Neuronal stem cell (in vitro differentiated cells): ENCODE measurements around the gene PADI3. TPM values are rescaled to one million over a fixed set of nuclear protein-coding genes. Genes with fewer than 3 reads are reported as not detected.
A peak's percentile ranks its signal among the peaks of the same experiment; 100 is the strongest.

Source experiments
- DNase-seq: peaks from one replicate; pipeline ENCODE4 v3.0.0-alpha.2; 2013; ENCODE audit warnings: low spot score
- H2AFZ ChIP-seq: one replicate; pipeline ENCODE4 v1.6.1; 2013; ENCODE audit warnings: mild to moderate bottlenecking, low read length, inconsistent platforms
- H2AK5ac ChIP-seq: 2 replicates; pipeline ENCODE4 v1.6.1; 2013; ENCODE audit warnings: low read depth, mild to moderate bottlenecking, inconsistent platforms, low read length, moderate library complexity, mixed read lengths
- H2BK120ac ChIP-seq: 2 replicates; pipeline ENCODE4 v1.6.1; 2013; ENCODE audit warnings: low read depth, mild to moderate bottlenecking, inconsistent platforms, low read length, moderate library complexity, mixed read lengths
- H2BK12ac ChIP-seq: one replicate; pipeline ENCODE4 v1.6.1; 2013; ENCODE audit warnings: low read length, inconsistent platforms
- H2BK15ac ChIP-seq: 2 replicates; pipeline ENCODE4 v1.6.1; 2013; ENCODE audit warnings: mild to moderate bottlenecking, low read length, inconsistent platforms, mixed read lengths
- H2BK5ac ChIP-seq: one replicate; pipeline ENCODE4 v1.6.1; 2013; ENCODE audit warnings: inconsistent platforms, mild to moderate bottlenecking, low read length, moderate library complexity
- H3K14ac ChIP-seq: one replicate; pipeline ENCODE4 v1.6.1; 2013; ENCODE audit warnings: low read length, inconsistent platforms
- H3K18ac ChIP-seq: 2 replicates; pipeline ENCODE4 v1.6.1; 2013; ENCODE audit warnings: low read length, inconsistent platforms
- H3K23ac ChIP-seq: 2 replicates; pipeline ENCODE4 v1.6.1; 2013; ENCODE audit warnings: low read depth, mild to moderate bottlenecking, mixed read lengths, low read length, inconsistent platforms; ENCODE audit not compliant: poor library complexity
- H3K27ac ChIP-seq: replicated peaks from 3 replicates; pipeline ENCODE4 v1.5.1; 2013; ENCODE audit warnings: low read length, inconsistent platforms
- H3K27me3 ChIP-seq, 3 experiments: 2 replicates each; pipeline ENCODE4 v1.6.1; 2013; ENCODE audit warnings: low read length in 3 of 3, mild to moderate bottlenecking in 2 of 3, inconsistent platforms in 1 of 3, low read depth in 1 of 3, mixed read lengths in 1 of 3, moderate library complexity in 1 of 3; ENCODE audit not compliant: control insufficient read depth in 3 of 3, insufficient read depth in 3 of 3
- H3K36me3 ChIP-seq, 2 donors: replicated peaks in 1 of 2; 2 replicates each; pipeline ENCODE4 v1.6.1; 2013; ENCODE audit warnings: low read length in 2 of 2; ENCODE audit not compliant: control insufficient read depth in 2 of 2, insufficient read depth in 2 of 2
- H3K4ac ChIP-seq: 2 replicates; pipeline ENCODE4 v1.6.1; 2013; ENCODE audit warnings: inconsistent platforms, mild to moderate bottlenecking, low read length, moderate library complexity
- H3K4me1 ChIP-seq, 2 donors: 1 replicate in 1 of 2; 2 replicates in 1 of 2; pipeline ENCODE4 v1.6.1; 2013; ENCODE audit warnings: low read length in 2 of 2, low read depth in 1 of 2; ENCODE audit not compliant: control insufficient read depth in 2 of 2, insufficient read depth in 1 of 2
- H3K4me2 ChIP-seq: one replicate; pipeline ENCODE4 v1.6.1; 2013; ENCODE audit warnings: mild to moderate bottlenecking, low read length, inconsistent platforms; ENCODE audit not compliant: insufficient read depth, poor library complexity, severe bottlenecking
- H3K4me3 ChIP-seq, 2 donors: 2 replicates each; pipeline ENCODE4 v1.5.1; 2013; ENCODE audit warnings: low read length in 2 of 2, mild to moderate bottlenecking in 2 of 2, inconsistent platforms in 1 of 2, moderate library complexity in 1 of 2
- H3K79me1 ChIP-seq: one replicate; pipeline ENCODE4 v1.6.1; 2013; ENCODE audit warnings: low read depth, mild to moderate bottlenecking, inconsistent platforms, low read length, moderate library complexity
- H3K9ac ChIP-seq: one replicate; pipeline ENCODE4 v1.6.1; 2013; ENCODE audit warnings: mild to moderate bottlenecking, low read depth, low read length, inconsistent platforms; ENCODE audit not compliant: poor library complexity
- H3K9me3 ChIP-seq, 2 donors: replicated peaks in 1 of 2; 2 replicates each; pipeline versions ENCODE3 to v1.6.1; 2013; ENCODE audit warnings: low read length in 2 of 2, mild to moderate bottlenecking in 2 of 2, inconsistent platforms in 1 of 2, low read depth in 1 of 2, mixed read lengths in 1 of 2, moderate library complexity in 1 of 2; ENCODE audit not compliant: control insufficient read depth in 2 of 2, insufficient read depth in 1 of 2
- H4K8ac ChIP-seq: one replicate; pipeline ENCODE4 v1.6.1; 2013; ENCODE audit warnings: low read depth, mild to moderate bottlenecking, inconsistent platforms, low read length, moderate library complexity
- H4K91ac ChIP-seq: one replicate; pipeline ENCODE4 v1.6.1; 2013; ENCODE audit warnings: low read length, low read depth, mild to moderate bottlenecking, inconsistent platforms; ENCODE audit not compliant: poor library complexity
- WGBS, 2 donors: extraction: QIAGEN DNeasy Blood & Tissue Kit; methylation state at CpG; one replicate each; pipeline ENCODE4 v1.1.7; 2013; ENCODE audit warnings: missing lambda C conversion rate in 2 of 2, mixed read lengths in 1 of 2; ENCODE audit not compliant: insufficient read length in 2 of 2, insufficient replicate concordance in 1 of 2; ENCODE audit errors: extremely low coverage in 2 of 2; 5-methylcytosine and 5-hydroxymethylcytosine counted together
- polyA plus RNA-seq, 2 experiments: library from polyadenylated mRNA; stranded (reverse); fragments of 200-250 nt; gene quantifications; one replicate each; pipeline ENCODE4 v1.2.3, GENCODE V29; 2013

PADI3 gene, protein sequence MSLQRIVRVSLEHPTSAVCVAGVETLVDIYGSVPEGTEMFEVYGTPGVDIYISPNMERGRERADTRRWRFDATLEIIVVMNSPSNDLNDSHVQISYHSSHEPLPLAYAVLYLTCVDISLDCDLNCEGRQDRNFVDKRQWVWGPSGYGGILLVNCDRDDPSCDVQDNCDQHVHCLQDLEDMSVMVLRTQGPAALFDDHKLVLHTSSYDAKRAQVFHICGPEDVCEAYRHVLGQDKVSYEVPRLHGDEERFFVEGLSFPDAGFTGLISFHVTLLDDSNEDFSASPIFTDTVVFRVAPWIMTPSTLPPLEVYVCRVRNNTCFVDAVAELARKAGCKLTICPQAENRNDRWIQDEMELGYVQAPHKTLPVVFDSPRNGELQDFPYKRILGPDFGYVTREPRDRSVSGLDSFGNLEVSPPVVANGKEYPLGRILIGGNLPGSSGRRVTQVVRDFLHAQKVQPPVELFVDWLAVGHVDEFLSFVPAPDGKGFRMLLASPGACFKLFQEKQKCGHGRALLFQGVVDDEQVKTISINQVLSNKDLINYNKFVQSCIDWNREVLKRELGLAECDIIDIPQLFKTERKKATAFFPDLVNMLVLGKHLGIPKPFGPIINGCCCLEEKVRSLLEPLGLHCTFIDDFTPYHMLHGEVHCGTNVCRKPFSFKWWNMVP
- 0.38 TPM for polyA plus RNA-seq (2013, experiment 1 of 2)
- polyA plus RNA-seq (2013, experiment 2 of 2), result 0.36 TPM

DNA sequence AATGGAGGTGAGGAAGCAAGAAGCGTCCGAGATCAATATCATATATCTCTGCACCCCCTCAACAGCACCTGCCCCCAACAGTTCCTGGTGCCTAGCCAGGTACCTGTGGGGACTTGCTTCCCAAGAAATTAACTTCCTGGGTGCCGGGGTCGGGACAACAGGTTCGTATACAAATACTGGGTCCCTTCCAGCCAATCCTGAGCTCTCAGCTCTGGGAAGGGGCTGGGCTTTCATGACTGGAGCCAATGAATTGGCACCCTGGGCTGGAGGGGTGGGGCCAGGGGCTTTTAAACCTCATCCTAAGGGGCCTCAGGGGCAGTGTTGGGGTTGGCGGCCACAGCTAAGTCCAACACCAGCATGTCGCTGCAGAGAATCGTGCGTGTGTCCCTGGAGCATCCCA lies at the start of gene PADI3:
Gene PADI3, plus strand, starts transcription at position 318 of the 400 bp plus-strand sequence. Its CDS starts 40 bp downstream, at position 358.
- Histone ChIP-seq H3K9ac (no peak within 1 kb of the TSS), H3K4me1 (peaks cover 3 to 17% of the 10 kb centered on the region in 2 donors), H2BK5ac (no peak within 1 kb of the TSS), H3K14ac (peak within 1 kb of the TSS; percentile 85), H3K27ac (no peak within 1 kb of the TSS), H3K23ac (no peak within 1 kb of the TSS), H3K4me2 (no peak within 1 kb of the TSS), H3K79me1 (no peaks in the 10 kb centered on the region), H4K8ac (no peak within 1 kb of the TSS), H2AFZ (peak within 1 kb of the TSS; percentile 22), H3K4ac (no peak within 1 kb of the TSS), H3K9me3 (no peaks in the 10 kb centered on the region), H3K36me3 (no peaks in the 10 kb centered on the region), H2BK120ac (peak within 1 kb of the TSS; percentile 21), H4K91ac (no peak within 1 kb of the TSS), H2BK15ac (no peak within 1 kb of the TSS), H2AK5ac (peak within 1 kb of the TSS; percentile 11), H3K18ac (peak within 1 kb of the TSS; percentile 91), H2BK12ac (no peak within 1 kb of the TSS), H3K27me3 (peaks cover 0 to 45% (median 0%) of the 10 kb centered on the region in 3 experiments), H3K4me3 (no peak within 1 kb of the TSS)
- no peak for DNase-seq
- no CpG with 5 or more reads among the region's 9 CpGs for WGBS, 2 donors

DNA sequence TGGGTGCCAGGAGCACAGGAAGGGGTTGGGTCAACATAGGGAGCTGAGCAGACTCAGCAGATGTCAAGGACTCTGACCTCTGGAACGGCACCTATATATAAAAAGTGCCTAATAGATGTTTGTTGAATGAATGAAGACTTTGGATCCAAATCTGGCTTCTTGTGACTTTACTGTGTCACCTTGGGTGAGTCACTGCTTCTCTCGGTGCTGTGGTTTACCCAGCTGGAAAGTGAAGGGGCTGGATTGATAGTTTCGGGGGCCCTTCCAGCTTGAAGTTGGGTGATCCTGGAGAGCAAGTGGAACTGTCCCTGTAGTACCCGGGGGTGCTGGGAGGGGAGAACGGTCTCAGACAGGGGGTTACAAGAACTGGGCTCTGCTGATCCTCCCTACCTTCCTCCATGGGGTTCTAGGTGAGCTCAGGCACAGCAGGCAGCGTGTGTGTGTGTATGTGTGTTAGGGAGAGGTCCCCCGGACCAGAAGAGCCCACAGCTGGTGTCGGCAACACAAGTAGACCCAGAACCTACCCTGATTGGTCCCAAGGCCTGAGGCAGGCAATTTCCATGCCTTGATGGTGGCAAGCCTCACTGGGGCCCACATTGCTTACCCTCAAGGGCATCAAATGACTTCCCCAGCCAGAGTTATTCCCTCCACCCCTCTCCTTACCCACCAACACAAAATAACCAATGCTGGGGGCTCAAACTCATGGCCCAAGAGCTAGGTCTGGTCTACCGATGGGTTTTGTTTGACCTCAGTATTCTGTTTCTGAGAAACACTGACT lies 49.4 kb upstream of the PADI3 start:
- Histone ChIP-seq H3K4me3 (no peak overlapping the region), H3K18ac (peak overlapping the region; percentile 62), H3K9me3 (no peaks in the 10 kb centered on the region), H3K4me1 (peaks cover 14% of the 10 kb centered on the region in 2 donors), H3K79me1 (no peaks in the 10 kb centered on the region), H3K23ac (no peak overlapping the region), H3K4ac (no peak overlapping the region), H2BK15ac (peak overlapping the region; percentile 19), H2AK5ac (peak overlapping the region; percentile 61), H3K4me2 (no peak overlapping the region), H3K36me3 (no peaks in the 10 kb centered on the region), H3K27me3 (no peaks in the 10 kb centered on the region), H2BK12ac (peak overlapping the region; percentile 27), H3K14ac (no peak overlapping the region), H3K9ac (no peak overlapping the region), H4K91ac (no peak overlapping the region), H3K27ac (no peak overlapping the region), H2AFZ (no peak overlapping the region), H2BK120ac (no peak overlapping the region), H4K8ac (no peak overlapping the region), H2BK5ac (no peak overlapping the region)
- no peak for DNase-seq
- WGBS, 2 donors, result no CpG with 5 or more reads among the region's 9 CpGs

DNA sequence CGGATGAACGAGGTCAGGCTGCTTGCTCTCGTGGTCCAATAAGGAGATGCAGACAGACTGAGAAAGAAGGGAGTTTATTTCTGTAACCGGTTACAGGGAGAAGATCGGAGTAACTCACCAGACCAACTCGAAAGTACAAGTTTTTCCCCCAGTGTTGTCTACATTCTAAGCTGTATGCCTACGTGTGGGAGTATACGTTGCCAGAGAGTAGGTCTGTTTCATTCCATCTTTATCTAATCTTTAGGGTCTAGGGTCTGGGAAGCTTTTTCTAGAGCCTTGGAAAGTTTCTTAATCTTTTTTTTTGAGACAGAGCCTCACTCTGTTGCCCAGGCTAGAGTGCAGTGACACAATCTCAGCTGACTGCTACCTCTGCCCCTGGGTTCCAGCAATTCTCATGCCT lies 48.7 kb upstream of the PADI3 start:
- H3K18ac ChIP-seq, result no peak overlapping the region
- H2AFZ ChIP-seq, result no peak overlapping the region
- no peak overlapping the region for H3K4ac ChIP-seq
- no CpG with 5 or more reads among the region's 8 CpGs for WGBS, 2 donors
- no peak overlapping the region for H2BK120ac ChIP-seq
- H2BK5ac ChIP-seq, result no peak overlapping the region
- H2AK5ac ChIP-seq, result no peak overlapping the region
- H3K14ac ChIP-seq, result no peak overlapping the region
- no peak overlapping the region for H3K9ac ChIP-seq
- H3K9me3 ChIP-seq, result no peaks in the 10 kb centered on the region
- no peak overlapping the region for H3K23ac ChIP-seq
- no peak overlapping the region for H4K8ac ChIP-seq
- no peak overlapping the region for H3K4me2 ChIP-seq
- no peak overlapping the region for H3K27ac ChIP-seq
- DNase-seq, result no peak
- no peaks in the 10 kb centered on the region for H3K79me1 ChIP-seq
- H2BK15ac ChIP-seq, result no peak overlapping the region
- no peaks in the 10 kb centered on the region for H3K36me3 ChIP-seq
- H4K91ac ChIP-seq, result no peak overlapping the region
- H2BK12ac ChIP-seq, result no peak overlapping the region
- H3K4me3 ChIP-seq, result no peak overlapping the region
- peaks cover 9 to 14% of the 10 kb centered on the region in 2 donors for H3K4me1 ChIP-seq
- no peaks in the 10 kb centered on the region for H3K27me3 ChIP-seq
